ENCODE measurements around the gene FAM89B.

Gene FAM89B

DNA sequence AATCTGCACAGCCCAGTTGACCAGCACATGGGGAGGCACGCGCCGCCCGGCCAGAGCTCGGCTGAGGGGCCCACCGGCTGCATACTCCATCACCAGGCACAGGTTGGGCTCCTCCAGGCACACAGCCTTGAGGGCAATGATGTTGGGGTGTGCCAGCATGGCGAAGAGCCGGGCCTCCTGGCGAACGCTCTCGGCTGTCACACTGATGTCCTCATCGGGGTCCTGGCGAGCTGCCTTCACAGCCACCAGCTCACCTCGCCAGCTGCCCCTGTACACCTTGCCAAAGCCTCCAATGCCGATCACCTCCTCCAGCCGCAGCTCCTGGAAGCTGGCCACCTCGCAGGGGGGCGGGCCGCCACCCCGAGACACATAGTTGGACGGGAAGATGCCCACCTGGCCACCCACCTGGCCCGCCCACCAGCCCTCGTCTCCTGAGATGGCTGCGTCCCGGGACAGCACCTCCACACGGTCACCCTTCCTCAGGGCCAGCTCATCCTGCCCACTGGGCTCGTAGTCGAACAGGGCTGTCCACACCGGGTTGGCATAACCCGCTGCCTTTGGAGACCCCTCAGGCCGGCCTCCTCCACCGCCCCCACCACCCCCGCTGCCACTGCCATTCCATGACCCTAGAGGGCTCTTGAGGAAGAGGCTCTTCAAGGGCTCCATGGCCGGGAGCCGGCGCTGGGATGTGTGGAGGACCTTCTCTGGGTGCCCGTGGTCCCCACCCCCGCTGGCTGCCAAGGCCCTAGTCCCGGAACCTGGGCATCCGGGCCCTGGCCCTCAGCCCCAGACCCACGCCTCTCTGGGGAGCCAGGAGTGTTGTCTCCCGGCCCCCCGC, 41.0 kb downstream of the FAM89B start:
- DNase-seq: no peak

GRCh38 chr11:65615229-65615949, 43.1 kb downstream of the FAM89B start, which contains the start of gene PCNX3:
PCNX3 (plus strand) TSS chr11:65615776; CDS start chr11:65616312, 536 bp downstream.
- peak; percentile 100 for DNase-seq

DNA sequence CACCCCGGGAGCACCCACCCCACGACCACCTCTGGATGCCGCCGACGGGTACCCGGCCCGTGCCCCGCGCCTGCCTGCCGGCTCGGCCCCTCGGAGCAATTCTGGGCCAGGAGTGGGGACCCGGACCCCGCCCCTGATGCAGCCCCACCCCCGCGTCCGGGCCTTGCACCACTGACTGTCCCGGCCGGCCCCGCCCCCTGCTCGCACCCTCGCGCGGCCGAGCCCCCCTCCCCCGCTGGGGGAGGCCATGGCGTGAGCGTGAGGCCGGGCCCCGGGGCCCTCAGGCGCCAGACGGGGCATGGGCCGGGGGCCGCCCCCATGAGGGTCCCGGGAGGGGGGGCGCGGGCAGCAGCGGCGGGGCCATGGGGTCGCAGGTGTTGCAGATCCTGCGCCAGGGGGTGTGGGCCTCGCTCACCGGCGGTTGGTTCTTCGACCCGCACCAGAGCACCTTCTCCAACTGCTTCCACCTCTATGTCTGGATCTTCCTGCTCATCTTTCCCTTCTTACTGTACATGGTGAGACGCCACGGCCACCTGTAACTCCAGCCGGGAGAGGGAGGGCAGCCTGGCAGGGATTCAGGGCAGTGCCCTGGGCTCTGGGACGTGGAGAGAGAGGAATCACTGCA, 43.7 kb downstream of the FAM89B start:
- peak; percentile 38 for DNase-seq

- DNase-seq: peak; percentile 29
Measured at GRCh38 chr11:65616575-65617001, 44.2 kb downstream of the FAM89B start.

GRCh38 chr11:65617136-65617850, 45.0 kb downstream of the FAM89B start:
- no peak for DNase-seq

GRCh38 chr11:65617990-65618751, 45.8 kb downstream of the FAM89B start:
- DNase-seq: no peak

GRCh38 chr11:65618763-65619162, 46.4 kb downstream of the FAM89B start:
- DNase-seq: no peak

DNA sequence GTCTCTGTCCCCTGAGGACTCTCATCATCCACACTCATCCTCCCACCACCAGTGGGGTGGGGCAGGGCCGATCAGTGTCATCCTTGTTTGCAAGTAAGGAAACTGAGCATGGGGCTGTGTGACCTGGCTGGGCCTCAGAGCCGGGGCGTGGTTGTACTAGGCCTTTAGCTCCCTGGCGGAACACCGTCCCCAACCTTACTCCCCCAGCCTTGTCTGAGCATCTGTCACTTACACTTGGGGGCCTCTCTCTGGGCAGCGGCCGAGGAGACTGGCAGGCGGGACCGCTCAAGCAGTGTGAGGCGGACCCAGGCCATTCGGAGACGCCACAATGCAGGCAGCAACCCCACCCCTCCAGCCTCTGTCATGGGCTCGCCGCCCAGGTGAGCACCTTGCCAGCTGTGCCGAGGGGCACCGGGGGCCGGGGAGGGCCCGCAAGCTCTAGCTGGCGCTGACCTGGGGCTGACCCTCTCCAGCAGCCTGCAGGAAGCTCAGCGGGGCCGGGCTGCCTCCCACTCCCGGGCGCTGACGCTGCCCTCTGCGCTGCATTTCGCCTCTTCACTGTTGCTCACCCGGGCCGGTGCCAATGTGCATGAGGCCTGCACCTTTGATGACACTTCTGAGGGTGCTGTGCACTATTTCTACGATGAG, 47.1 kb downstream of the FAM89B start:
- no peak for DNase-seq

DNA sequence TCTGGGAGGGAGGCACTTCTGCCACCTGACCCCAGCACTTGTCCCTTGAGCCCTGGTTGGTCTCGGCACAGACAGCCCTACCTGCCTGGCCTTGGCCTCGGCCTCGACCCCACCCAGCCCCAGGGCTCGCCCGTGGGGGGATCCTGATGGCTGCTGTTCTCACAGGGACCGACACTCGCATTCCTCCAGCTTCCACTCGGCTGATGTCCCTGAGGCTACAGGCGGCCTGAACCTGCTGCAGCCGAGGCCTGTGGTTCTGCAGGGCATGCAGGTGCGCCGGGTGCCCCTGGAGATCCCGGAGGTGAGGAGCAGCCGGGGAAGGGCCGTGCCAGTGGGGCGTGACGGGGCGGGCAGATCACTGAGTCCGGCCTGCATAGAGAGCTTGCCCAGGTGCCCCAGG, 48.3 kb downstream of the FAM89B start:
- no peak for DNase-seq

DNA sequence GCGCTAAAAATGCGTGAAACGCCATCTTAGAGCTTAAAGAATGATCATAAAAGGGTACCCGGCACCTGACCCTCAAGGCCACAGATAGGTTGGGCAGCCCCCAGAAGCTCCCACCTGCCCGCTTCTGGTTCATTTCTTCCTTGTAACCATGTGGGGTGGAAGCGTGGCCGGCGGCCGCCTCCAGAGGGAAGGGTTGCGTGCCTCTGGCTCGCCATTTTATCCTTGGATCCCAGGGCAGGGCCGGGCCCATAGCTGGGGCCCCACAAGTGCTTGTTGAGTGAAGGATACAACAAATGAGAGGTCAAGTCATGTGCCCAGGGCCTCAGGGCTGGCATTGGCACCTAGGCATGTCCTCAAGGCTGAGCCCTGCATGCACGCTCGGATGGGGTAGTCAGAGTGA, 49.1 kb downstream of the FAM89B start:
- DNase-seq: no peak

- DNase-seq: no peak
Measured at GRCh38 chr11:65622011-65622410, 49.7 kb downstream of the FAM89B start.

- no peak for DNase-seq
Measured at GRCh38 chr11:65623177-65623576, 50.8 kb downstream of the FAM89B start.

Measured in activated naive CD4-positive, alpha-beta T cell treated with anti-CD3 and anti-CD28 coated beads, Interleukin-2, amount 50 U/mL, for 16 hours (primary cell).